Daoy (cell line): Measurements from ENCODE around the gene ECSCR. TPM values are rescaled to one million over a fixed set of nuclear protein-coding genes. Genes with fewer than 3 reads are reported as not detected.
A peak's percentile ranks its signal among the peaks of the same experiment; 100 is the strongest.
"Not testable (repeated sequence)": the region's sequence is repeated elsewhere in the genome, so short reads cannot be mapped to it uniquely, and the experiment has no call there.

ENCODE experiments used
- DNase-seq: peaks from one replicate; pipeline ENCODE4 v3.0.0-alpha.2; 2015; ENCODE audit warnings: low read depth
- total RNA-seq: library from RNA; depleted of rRNA; stranded (reverse); fragments of >200 nt; shearing (Covaris generic); gene quantifications from 2 replicates; pipeline ENCODE4 v1.2.3, GENCODE V29; 2014; rRNA removed

Gene ECSCR, protein sequence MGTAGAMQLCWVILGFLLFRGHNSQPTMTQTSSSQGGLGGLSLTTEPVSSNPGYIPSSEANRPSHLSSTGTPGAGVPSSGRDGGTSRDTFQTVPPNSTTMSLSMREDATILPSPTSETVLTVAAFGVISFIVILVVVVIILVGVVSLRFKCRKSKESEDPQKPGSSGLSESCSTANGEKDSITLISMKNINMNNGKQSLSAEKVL
- total RNA-seq, result 0.23 and 2.4 TPM in 2 replicates

GRCh38 chr5:139462586-139463276 lies at the start of gene ECSCR:
Gene ECSCR, minus strand, starts transcription at chr5:139462743. Its CDS starts 73 bp downstream, at chr5:139462670.
- peak; percentile 23 for DNase-seq

DNA sequence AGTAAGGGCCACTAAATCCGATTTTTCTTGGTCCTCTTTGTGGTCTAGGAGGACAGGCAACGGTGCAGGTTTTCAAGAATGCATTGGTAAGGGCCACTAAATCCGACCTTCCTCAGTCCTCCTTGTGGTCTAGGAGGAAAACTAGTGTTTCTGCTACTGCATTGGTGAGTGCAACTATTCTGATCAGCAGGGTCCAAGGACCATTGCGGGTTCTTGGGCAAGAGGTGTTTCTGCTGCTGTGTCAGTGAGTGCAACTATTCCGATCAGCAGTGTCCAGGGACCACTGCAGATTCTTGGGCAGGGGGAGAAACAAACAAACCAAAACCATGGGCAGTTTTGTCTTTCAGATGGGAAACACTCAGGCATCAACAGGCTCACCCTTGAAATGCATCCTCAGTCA lies 42.2 kb upstream of the ECSCR start:
- not testable (repeated sequence) for DNase-seq

DNA sequence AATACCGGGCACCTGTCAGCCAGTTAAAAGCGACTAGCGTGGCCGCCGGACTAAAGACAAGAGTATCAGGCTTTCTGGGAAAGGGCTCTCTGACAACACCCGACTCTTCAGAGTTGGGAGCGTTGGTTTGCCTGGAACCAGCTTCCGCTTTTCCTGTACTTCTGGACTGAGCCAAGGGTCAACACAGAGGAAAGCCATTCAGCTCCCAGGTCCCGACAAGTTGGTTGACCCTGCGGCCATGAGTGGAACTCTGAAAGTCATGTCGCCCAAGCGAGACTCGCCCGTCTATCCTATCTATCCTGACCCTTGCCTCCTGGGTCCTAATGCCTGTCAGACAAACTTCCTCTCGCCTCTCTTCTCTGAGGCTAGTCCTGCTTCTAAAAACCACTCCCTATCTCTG lies 41.3 kb upstream of the ECSCR start:
- not testable (repeated sequence) for DNase-seq

DNA sequence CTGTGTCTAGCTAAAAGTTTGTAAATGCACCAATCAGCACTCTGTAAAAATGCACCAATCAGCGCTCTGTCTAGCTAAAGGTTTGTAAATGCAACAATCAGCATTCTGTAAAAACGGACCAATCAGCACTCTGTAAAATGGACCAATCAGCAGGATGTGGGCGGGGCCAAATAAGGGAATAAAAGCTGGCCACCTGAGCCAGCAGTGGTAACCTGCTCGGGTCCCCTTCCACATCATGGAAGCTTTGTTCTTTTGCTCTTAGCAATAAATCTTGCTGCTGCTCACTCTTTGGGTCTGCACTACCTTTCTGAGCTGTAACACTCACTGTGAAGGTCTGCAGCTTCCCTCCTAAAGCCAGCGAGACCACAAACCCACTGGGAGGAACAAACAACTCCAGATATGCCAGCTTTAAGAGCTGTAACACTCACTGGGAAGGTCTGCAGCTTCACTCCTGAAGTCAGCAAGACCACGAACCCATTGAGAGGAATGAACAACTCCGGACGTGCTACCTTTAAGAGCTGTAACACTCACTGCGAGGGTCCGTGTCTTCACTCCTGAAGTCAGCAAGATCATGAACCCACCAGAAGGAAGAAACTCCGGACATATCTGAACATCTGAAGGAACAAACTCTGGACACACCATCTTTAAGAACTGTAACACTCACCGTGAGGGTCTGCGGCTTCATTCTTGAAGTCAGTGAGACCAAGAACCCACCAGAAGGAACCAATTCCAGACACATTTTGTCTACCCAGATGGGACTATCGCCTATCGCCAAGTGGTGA lies 40.7 kb upstream of the ECSCR start:
- not testable (repeated sequence) for DNase-seq

- DNase-seq, result no peak
These were observed 38.8 kb upstream of the ECSCR start for GRCh38 chr5:139501381-139501780.

DNA sequence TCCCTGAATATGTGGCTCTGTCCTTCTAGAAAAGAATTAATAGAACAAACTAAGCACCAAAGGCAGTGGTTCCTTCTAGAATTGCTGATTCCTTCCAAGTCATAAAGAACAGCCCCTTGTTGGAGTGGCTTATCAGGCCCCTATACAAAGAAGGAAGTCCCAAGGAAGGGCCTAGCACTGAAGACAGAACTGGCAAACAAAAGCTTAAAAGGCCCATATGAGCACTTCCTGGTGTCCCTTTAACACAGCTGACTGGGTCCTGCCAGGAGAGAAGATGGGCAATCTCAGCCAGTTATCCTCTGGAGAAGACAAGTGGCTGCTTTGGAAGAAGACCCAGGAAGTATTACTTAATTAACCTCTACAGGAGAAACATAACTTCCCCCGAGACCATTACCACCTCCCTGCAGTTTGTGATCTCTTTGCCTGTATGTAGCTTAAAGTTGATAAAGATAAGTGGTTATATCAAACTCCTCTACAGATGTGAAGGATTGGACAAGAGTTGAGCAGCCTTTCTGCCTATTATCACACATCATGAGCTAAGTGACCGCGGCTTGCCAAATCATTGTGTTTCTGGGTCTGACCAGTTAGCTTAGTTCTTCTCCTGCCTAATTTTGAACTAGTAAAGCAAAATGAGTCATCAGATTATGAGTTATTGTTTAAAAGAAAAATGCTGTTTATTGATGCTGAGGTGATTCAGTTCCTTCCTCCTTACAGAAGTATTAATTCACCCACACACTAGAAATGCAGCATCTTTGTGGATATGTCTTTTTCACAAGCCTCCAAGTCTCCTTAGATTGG lies 33.3 kb upstream of the ECSCR start:
- DNase-seq, result no peak

DNA sequence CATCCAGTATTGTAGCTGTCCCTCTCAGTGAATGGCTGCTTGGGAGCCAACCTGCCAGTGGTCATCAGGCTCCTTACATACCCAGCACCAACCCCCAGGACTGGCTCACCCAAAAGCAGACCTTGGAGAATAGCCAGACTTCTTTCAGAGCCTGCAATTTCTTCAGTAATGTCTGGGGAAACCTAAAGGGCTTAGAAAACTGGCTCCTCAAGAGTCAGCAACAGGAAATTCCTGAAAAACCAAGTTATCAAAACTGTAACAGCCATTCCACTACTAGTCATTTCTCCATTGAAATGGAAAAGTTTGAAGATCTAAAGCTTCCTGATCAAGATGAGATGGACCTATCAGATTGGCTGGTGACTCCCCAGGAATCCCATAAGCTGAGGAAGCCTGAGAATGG lies 32.3 kb upstream of the ECSCR start:
- no peak for DNase-seq

- no peak for DNase-seq
These were observed 31.7 kb upstream of the ECSCR start for GRCh38 chr5:139494256-139494655.

- DNase-seq, result peak; percentile 44
These were observed 30.2 kb upstream of the ECSCR start for GRCh38 chr5:139492700-139493192.

GRCh38 chr5:139488260-139488659 lies 25.7 kb upstream of the ECSCR start:
- DNase-seq, result no peak

DNA sequence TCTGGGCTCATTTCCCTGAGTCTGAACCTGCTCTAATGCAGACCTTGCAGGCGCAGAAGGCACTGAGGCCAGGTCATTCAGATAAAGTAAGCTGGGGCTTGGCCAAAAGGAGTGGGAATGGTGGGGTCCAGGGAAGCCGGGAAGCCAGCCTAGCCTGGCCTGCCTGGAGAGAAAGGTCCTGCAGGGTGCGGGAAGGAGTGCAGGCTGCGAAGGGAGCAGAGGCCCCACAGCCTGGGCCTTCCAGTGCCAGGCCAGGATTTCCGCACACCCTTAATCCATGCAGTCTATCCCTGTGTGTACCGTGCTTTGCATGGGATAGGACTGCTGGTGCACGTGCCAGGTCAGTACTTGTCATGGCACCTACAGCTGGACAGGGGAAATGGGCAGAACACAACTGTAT lies 23.7 kb upstream of the ECSCR start:
- no peak for DNase-seq

DNA sequence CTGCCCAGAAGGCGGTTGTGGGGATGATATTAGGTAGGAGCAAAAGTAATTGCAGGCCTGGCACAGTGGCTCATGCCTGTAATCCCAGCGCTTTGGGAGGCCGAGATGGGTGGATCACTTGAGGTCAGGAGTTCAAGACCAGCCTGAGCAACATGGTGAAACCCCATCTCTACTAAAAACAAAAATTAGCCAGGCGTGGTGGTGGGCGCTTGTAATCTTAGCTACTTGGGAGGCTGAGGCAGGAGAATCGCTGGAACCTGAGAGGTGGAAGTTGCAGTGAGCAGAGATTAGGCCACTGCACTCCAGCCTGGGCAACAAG lies 20.3 kb upstream of the ECSCR start:
- not testable (repeated sequence) for DNase-seq

DNA sequence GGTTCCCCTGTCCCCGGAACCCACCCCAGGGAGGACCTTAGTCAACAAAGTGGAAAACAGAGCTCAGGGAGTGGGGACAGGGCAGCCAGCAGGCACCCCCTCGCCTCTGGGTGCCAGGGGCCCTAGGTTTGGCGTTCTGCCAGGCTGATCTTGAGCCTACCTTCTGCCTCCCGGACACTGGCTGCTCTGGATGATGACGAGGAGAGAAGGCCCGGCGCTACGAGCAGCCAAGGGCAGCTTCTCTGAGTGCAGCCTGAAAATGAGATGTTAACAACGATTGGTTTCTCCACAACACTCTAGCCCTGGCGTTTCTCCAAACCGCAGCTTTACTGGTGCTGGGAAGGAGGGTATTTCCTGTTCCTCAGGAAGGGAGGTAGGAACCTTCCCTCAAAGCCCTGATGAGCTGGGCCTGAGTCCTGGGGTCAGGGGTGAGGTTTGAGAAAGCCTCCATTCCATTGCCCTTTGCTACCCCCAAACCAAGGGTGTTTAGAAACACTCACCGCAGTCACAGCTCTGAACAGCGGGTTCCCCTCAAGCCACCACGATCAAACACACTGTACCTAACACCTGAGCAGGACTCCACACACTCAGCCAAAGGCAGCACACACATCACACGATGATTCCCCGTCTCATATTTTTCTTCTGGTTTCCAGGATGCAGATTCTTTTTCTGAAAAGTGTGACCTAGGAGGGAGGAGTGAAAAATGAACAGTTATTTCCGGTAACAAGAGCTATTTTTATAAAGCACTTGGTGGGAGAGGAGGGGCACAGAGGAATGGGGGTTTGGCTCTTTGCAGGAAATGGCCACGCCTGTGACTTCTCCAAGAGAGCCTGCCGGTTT lies 19.7 kb upstream of the ECSCR start, which contains the start of gene STING1:
Gene STING1 (minus strand): TSS at position 709 of the 840 bp plus-strand sequence. CDS start 1,054 bp downstream, outside the sequence.
- peak; percentile 98 for DNase-seq

DNA sequence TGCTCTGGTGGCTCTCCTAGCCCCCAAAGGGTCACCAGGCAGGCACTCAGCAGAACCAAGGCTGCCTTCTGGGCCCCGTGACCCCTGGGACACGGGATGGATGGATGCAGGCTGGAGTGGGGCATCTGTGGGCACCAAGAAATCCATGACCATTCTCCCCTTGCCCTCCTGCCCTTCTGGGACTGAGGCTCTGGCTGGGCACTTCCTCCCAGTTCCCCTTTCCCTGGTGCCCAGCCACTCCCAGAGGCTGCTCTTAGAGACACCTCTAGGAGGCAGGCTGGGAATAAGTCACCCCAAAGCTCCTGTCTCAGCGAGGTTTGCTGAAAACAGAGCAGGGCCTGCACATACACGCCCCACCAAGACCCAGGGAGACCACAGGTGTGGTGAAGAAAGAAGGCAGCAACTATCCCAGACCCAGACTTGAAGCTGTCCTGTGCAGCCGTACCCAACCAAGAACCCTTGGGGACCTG lies 19.1 kb upstream of the ECSCR start:
- peak; percentile 34 for DNase-seq

DNA sequence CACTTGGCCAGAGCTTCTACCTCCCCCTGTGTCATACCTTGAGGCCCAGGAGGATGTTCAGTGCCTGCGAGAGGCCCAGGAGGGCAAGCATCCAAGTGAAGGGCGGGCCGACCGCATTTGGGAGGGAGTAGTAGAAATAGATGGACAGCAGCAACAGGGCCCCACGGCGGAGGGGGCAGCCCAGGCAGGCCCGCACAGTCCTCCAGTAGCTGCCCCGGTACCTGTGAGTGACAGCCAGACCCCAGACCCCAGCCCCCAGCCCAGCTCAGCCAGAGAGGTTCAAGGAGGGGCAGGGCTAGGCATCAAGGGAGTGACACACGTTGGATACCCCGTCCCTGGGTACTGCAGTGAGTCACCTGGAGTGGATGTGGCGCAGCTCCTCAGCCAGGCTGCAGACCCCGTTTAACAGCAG lies 18.6 kb upstream of the ECSCR start:
- DNase-seq, result no peak

DNA sequence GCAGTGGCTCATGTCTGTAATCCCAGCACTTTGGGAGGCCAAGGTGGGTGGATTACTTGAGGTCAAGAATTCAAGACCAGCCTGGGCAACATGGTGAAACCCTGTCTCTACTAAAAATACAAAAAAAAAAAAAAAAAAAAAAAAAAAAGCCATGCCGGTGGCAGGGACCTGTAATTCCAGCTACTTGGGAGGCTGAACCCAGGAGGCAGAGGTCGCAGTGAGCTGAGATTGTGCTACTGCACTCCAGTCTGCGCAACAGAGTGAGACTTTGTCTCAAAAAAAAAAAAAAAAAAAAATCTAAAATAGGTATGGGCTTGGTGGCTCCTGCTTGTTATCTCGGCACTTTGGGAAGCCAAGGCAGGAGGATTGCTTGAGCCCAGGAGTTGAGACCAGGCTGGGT lies 17.2 kb upstream of the ECSCR start:
- not testable (repeated sequence) for DNase-seq

- not testable (repeated sequence) for DNase-seq
These were observed 16.3 kb upstream of the ECSCR start for GRCh38 chr5:139478657-139479423.

DNA sequence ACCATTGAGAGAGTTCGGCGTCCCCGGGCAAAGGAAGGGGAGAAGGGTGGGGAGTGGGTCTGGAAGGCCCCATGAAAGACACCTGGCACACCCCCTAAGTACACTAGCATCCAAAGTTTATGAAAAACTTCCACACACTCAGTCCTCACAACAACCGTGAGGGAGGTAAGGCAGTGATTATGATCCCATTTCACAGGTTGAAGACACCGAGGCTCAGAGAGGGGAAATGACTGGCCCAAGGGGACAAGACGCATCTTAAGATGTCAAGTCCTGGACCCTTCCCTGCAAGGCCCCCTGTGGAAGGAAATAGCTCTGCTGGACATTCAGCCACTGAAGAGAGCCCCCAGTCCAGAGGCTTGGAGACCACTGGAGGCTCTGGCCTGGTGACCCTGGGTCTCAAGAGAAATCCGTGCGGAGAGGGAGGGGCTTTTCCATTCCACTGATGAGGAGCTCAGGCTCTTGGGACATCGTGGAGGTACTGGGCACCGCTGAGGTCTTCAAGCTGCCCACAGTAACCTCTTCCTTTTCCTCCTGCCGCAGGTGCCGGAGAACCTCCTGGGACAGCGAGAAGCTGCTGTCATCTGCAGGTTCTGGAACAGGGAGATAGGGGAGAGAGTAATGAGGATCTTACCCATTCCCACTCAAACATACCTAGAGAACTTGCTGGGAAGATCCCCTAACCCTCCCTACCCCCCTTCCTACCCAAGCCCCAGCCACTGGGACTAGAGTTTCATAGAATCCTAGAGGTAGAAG lies 13.5 kb upstream of the ECSCR start:
- no peak for DNase-seq
